ENCODE results near the gene ZFAND5.

The ZFAND5 gene

DNA sequence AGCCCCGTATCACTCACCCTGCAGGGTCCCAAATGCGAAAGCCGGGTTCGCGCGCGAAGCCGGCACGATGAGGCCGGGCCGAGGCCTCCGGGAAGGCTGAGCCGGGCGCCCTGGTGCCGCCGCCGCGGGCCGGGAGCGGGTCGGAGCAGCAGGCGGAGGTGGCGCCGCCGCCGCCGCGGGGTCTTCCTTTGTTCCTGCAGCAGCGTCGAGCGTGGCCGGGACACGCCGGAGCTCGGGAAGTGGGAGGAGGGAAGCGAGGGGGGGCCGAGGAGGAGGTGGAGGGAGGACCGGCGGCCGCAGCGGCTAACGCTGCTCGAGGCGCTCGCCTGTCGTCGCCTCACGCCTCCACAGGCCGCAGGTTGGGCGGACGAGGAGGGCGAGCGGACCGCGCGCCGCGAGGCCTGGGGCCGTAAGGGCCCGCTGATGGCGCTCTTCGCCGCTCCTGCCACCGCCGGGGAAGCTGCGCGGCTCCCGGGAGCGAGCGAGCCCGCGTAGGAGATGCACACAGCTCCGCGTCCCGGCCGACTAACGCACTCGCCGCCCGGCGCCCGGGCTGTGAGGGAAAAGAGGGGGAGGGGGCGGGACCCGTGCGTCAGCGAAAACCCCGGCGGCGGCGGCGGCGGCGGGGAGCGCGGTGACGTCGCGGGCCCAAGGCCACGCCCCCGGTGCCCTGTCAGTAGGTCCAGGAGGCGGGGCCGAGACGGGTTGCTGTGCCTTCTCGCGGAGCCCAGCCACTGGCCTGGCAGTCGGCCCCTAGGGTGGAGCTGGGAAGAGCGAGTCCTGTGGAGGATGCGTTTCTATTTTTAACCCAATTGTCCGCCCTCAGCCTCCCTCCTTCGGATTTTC, at the start of gene ZFAND5:
TSS of gene ZFAND5 (minus strand) at position 530 of the 846 bp plus-strand sequence. CDS start 4,430 bp downstream, outside the sequence.
- peak; percentile 92 for DNase-seq (ENCODE audit: low read depth, low spot score)

GRCh38 chr9:72412483-72413040, 47.6 kb upstream of the ZFAND5 start:
- no peak for DNase-seq (ENCODE audit: low read depth, low spot score)

- DNase-seq (ENCODE audit: low read depth, low spot score) = no peak
Observed at GRCh38 chr9:72410214-72410613, 45.2 kb upstream of the ZFAND5 start.

DNA sequence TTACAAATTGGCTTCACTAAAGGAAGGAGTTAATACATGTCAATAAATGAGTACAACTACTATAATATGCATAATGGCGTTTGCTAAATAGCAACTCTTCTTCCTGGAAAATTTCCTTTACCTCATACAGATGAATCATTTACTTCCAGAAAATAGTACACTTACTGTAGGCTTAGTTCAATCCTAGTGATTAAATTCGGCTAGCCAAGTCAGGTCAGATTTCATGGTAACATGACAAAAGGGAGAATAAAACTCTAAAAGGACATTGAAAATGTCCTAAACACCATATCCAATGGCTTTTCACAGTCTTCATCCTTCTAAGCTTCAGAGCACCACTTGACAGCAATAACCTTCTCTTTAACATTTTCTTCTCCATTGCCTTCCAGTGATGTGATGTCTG, 42.1 kb upstream of the ZFAND5 start:
- no peak for DNase-seq (ENCODE audit: low read depth, low spot score)

DNA sequence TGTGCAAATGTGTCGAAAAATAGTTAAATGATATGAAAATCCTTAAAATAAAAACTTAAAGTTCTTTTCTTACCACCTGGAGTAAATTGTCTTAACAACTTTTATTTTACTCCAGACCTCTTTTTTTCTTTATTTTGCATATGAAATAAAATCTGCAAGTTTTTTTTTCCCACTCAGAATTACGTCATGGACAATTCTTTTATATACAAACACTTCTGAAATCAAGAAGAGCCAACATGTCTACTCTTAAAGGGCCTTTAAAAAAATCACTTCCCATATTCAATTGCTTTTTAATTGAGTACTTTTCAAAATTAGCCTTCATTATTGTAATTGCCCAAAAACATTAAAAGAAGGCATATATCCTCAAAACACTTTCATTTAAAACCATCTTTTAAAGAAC, 37.7 kb upstream of the ZFAND5 start:
- no peak for DNase-seq (ENCODE audit: low read depth, low spot score)

- DNase-seq (ENCODE audit: low read depth, low spot score) = no peak
Observed at GRCh38 chr9:72401396-72401795, 36.4 kb upstream of the ZFAND5 start.

GRCh38 chr9:72400866-72401265, 35.9 kb upstream of the ZFAND5 start:
- DNase-seq (ENCODE audit: low read depth, low spot score) = no peak

GRCh38 chr9:72399391-72399790, 34.4 kb upstream of the ZFAND5 start:
- no peak for DNase-seq (ENCODE audit: low read depth, low spot score)

DNA sequence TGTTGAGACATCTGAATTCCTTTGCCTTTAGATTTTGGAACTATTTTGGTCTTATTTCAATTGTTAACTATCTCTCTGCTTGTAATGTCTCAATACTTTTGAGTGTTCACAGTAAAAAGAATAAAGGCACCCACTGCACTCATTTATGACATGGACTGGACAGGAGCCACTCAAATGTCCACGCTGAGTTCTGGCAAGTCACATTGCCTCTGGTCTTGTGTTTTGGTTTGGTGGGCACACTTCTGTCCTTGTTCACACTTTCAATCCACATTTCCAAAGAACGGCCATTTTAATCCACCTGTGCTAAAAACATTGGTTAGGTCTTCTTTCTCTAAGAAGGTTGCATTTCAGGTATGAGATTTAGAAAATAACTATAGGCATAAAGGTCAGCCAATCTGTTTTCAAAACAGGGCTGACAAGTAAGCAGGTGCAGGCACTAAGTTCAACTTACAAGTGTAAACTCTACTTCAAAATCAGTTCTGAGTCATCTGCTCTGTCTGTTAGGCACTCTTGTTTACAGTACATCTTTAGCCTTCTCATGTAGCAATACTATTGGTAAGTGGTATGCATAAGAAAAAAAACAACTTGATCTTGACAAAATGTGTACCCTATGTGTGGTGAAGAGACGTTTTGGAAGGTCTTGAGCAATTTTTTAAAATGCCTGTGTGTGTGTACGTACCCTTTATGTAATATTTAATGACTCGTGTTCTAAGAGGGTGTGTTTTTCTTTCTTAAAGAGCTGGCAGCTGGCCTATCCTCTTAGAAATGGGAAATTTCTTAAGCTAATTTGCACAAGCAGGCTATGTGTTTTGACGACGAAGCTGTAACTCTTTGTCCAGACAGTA, 31.5 kb upstream of the ZFAND5 start:
- peak; percentile 15 for DNase-seq (ENCODE audit: low read depth, low spot score)

DNA sequence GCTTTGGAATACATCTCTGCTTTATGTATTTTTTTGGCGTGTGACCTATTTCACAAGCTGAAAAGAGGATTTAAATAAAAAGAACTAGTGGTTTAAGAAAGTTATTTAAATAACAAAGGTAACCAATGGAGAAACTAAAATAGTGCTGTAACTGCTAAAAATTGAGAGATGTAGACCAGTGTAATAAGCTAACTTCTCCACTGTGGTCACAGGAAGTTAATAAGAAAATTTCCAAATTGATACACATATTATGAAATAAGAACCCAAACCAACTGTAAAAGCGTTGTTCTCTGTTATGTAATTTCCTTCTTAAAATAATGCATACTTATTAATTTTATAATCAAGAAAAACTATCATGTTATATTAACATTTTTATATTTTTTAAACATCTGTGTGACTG, 29.1 kb upstream of the ZFAND5 start:
- DNase-seq (ENCODE audit: low read depth, low spot score) = no peak

DNA sequence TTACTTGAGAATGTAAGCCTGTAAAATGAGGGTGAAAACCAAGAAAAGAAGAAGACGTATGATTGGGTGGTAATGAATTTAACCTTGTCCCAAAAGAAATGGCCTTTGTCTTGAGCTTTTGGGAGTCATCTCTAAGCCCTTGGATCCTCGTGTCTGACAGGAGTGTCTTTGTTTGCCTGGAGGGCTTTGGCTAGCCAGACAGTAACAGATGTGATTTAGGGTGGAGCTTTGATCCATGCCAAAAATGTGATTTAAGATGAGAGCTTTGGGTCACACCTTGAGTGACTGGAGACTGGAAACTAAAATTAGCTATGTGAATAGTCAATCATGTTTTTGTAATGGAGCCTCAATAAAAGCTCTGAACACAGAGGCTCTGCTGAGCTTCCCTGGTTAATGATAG, 25.9 kb upstream of the ZFAND5 start:
- no peak for DNase-seq (ENCODE audit: low read depth, low spot score)

- no peak for DNase-seq (ENCODE audit: low read depth, low spot score)
Observed at GRCh38 chr9:72386186-72386585, 21.2 kb upstream of the ZFAND5 start.

- DNase-seq (ENCODE audit: low read depth, low spot score) = no peak
Observed at GRCh38 chr9:72384710-72385485, 19.9 kb upstream of the ZFAND5 start.

DNA sequence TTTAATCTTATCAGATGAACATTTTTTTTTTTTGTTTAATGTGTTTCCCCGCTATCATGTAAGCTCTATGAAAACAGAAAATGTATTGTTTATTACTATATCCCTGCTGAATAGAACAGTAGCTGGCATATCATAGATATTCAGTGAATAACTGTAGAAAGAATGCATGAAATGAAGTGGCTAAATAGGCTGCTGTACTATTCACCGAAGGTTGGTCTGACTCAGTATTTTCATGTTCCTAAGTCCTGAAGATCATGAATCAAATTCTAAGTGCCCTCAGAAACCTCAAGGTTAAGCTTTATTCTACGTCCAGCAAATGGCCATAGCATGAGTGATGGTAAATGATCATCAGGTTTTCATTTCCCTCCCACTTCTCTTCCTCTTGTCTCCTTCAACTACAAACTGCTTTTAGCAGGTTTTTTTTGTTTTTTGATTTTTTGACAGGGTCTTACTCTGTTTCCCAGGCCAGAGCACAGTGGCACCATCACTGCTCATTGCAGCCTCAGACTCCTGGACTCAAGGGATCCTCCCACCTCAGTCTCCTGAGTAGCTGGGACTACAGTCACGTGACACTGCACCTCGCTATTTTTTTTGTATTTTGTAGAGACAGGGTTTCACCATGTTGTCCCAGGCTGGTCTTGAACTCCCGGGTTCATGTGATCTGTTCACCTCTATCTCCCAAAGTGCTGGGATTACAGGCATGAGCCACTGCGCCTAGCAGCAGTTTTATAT, 19.1 kb upstream of the ZFAND5 start:
- DNase-seq (ENCODE audit: low read depth, low spot score) = no peak

- DNase-seq (ENCODE audit: low read depth, low spot score) = no peak
Observed at GRCh38 chr9:72382405-72382804, 17.4 kb upstream of the ZFAND5 start.

DNA sequence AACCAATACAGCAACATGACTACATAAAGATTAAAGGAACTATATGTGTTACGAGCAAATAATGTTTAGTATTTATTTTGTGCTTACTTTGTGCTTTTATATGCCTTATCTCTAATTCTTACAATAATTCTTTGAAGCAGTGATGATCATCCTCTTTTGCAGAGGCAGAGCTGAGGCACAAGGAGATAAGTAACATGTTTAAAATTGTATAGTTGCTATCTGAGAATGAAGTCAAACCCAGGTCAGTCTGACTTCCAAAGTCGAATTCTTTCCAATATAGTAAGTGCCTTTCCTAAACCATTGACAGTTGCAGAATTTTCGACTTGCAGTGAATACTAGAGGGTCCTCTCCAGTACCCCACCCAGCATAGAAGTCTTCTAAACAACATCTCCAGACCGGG, 12.0 kb upstream of the ZFAND5 start:
- DNase-seq (ENCODE audit: low read depth, low spot score) = no peak

- DNase-seq (ENCODE audit: low read depth, low spot score) = no peak
Observed at GRCh38 chr9:72371151-72371550, 6.1 kb upstream of the ZFAND5 start.

DNA sequence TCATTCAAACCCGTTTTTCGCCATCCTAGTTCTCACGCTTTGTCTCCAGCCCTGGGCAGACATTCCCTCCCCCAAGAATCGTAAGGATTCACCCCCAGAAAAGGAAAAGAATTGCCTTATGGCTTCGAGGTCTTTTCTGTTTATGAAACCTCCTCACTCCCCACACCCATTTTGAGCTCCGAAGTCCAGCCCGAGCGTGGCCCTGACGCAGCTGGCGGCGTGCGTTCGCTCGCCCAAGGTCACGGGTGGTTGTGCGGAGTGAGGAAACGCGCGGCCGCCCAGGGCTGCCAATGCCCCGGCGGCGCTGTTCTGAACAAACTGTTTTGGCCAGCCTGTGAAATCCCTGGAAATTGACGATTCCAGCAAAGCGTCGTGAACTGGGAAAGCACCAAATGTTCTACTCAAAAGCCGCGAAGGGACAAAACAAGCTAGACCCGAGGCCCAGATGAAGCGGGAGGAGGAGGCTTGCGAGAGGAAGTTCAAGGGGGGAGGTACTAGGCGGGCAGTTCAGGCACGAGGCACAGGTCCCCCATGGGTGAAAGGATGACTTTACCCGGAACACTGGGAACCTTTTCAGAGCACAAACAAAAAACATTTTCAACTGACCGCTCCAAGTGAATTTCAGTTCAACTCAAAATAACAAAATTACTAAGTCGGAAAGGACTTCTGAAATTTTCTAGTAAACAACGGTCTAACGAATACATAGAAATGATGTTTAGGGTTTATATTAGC, 683 bp upstream of the ZFAND5 start:
- peak; percentile 62 for DNase-seq (ENCODE audit: low read depth, low spot score)

GRCh38 chr9:72363908-72364678, 915 bp downstream of the ZFAND5 start:
- DNase-seq (ENCODE audit: low read depth, low spot score) = no peak
